Activated CD4-positive, alpha-beta T cell treated with anti-CD3 and anti-CD28 coated beads for 48 hours (primary cell): ENCODE results near the gene KRT10.

Experiments
- DNase-seq: peaks from one replicate; pipeline ENCODE4 v3.0.0-alpha.2; 2020

KRT10 gene

DNA sequence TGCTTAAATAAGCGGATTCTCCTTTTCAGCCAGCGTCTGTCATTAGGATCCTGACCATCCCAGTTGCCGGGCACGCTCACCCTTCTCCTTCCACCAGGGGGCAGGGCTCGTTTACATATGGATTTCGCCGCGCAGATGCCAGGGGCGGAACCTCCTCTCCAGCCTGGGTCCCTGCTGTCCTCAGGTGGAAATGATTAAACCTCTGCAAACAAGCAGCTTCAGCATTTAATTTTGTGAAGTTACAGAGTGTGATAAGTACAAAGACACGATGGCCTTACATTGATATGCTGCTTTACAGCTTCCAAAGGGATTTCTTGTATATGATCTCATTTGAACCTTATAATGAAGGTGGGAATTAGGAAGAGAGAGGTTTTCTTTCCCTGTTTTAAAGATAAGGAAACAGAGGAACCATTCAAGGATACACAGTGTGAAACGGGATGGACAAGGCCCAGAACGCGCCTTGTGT lies 18.8 kb downstream of the KRT10 start:
- DNase-seq, result peak; percentile 86

GRCh38 chr17:40801157-40801556 lies 21.3 kb downstream of the KRT10 start:
- DNase-seq, result no peak

- DNase-seq, result no peak
Measured at GRCh38 chr17:40800381-40800780, 22.0 kb downstream of the KRT10 start.

DNA sequence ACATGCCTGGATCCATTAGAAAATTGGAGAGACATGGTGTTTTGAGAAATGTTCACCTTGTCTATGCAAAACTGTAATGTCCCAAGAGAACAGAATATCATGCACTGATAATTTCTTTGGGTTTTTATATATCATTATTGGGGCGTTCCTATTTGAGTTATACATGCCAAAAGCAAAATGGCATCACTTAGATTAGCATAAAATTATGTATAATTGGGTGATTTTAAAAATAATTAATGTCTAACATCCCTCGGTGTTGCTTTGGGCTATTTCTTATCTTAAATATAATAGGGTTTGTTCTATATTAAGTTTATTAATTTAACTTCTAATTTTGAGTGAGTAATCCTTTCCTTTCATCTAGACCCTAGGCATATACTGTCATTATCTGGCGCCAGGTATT lies 22.6 kb downstream of the KRT10 start, which contains the start of gene KRT28:
Gene KRT28 (minus strand): TSS at position 101 of the 400 bp plus-strand sequence. CDS start 66 bp downstream, at position 35.
- no peak for DNase-seq

GRCh38 chr17:40796846-40797245 lies 25.6 kb downstream of the KRT10 start:
- no peak for DNase-seq

DNA sequence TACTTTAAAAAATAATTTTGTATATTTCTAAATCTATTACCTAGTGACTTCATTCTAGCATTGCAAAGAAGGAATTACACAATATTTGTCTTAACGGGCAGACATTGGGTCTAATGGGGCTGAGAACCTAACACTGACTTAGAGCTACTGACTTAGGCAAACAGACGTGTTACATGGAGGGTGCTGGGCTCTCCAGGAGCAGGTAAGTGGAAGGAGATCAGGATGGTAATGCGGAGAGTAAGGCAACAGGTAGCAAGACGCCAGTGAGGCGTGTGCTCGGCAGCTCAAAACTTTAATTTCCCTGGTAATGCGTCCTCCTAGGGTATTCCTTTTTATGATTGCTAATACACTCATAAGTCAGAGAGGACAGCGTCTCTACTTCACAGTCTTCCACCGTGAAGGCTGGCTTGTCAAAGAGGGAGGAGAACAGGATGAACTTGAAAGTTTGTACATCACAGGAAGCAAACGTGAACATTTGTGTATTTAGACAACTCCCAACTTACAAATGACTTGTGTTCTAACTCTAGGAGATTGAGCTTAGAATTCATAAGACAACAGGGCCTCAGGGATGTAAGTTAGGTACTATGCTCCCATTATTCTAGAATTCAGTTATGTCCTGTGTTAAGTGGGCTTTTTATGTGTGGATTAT lies 27.3 kb downstream of the KRT10 start:
- DNase-seq, result no peak

DNA sequence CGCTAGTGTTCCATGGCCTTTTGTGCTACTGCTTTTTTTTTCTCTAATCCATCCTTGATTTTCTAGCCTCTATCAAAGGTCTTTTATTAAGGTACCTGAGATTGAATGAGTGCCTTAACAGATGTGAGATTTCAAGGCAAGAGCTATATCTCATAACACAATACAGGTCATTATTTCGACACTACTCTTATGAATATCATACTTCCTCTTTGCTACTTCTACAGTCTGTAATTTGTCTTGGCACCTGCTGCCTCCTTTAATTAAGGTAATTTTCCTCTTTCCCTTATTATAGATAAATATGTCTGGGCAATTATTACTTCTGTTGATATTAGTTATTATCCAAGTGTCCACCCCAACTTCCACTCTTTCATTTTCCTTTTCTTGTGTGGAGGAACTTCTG lies 27.9 kb downstream of the KRT10 start:
- no peak for DNase-seq

- DNase-seq, result no peak
Measured at GRCh38 chr17:40793832-40794231, 28.6 kb downstream of the KRT10 start.

DNA sequence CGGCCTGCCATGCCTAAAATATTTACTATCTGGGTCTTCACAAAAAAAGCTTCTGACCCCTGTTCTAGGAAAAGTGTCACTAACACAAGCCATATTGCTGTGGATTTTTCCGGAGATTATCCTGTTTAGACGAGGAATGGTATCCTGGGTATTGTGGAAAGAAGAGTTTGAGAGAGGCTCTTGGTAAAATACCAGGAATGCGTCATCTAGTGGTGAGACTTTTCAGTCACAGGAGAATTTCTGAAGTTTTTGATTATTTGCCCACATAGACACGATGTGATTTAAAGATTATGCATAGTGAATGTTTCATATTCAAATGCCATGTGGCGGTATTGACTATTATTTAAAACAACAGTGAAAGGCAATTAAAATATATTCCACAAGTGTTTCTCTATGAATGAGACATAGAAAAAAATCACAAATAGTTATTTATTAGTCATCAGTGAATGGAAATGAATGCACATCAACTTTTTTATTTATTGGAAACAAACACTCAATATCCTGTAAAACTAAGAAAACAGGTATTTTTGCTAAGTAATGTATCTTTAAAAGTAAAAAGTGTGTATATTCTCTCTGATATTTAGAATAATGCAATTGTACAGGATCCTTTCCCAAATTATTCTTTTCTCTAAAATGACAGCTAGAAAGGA lies 30.5 kb downstream of the KRT10 start:
- DNase-seq, result no peak

GRCh38 chr17:40791111-40791510 lies 31.3 kb downstream of the KRT10 start:
- no peak for DNase-seq

DNA sequence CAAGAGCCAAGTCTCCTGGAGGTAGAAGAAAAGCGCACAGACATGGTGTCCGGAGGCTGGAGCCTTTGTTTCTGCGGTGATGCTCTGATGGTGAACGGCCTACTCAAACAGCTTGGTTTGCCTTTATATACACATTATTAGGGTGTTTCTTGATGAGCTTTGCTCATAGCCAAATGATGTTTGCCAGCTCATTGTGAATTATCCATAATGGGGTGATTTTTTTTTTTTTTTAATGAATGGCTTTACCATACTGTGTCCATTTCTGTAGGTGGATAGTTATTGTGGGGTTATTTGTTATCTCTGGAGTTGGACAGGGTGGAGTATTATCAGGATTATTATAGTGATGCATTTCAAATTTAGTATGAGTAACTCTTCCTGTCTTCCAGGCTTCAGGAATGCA lies 40.0 kb downstream of the KRT10 start, which contains the start of gene KRT27:
Gene KRT27 (minus strand): TSS at position 101 of the 400 bp plus-strand sequence. CDS start 57 bp downstream, at position 44.
- DNase-seq, result no peak

DNA sequence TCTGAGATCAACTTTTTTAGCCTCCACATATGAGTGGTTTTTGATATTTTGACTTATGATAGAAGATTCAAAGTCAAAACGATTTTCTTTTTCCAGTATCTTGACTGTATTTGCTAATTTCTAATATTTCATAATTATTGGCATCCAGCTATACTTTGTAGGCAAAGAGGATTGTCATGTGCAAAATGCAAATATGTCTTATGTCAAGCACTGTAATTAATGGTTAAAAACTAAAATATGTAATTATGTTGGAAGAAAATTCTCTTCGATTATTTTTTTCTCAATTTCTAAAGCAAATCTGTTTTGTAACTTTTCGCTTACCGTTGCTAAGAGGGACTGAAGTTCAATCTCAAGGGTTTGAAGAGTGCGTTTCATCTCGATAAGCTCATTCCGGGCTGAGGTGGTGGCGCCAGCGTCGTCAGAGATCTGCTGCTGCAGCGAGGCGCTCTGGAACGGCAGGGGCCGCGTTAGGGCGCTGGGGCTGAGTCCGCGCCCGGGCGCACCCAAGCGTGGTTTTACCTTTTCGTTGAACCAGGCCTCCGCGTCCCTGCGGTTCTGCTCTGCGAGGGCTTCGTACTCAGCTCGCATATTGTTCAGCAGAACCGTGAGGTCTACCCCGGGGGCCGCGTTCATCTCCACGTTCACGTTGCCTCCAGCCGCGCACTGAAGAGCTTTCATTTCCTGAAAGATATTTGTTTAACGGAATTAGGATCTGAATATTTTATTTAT lies 43.1 kb downstream of the KRT10 start:
- DNase-seq, result peak; percentile 39

- DNase-seq, result no peak
Measured at GRCh38 chr17:40778461-40778860, 44.0 kb downstream of the KRT10 start.

GRCh38 chr17:40777971-40778370 lies 44.4 kb downstream of the KRT10 start:
- no peak for DNase-seq

DNA sequence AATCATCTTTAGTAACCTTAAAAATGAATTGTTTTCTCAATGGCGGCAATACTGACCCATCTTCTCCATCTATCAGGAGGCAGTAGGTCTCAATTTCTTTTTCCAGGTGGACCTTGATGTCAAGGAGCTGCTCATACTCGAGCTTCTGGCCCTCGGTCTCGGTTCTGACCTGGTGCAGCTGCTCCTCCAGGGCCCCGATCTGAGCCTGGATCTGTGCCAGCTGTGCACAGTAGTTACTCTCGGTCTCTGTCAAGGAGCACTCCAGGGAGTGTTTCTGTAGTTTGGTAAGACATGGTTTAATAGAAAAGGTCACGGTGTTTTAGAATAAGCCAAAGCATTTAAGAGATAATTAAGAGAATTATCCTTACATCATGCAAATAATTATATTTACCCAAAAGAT lies 45.0 kb downstream of the KRT10 start:
- no peak for DNase-seq

DNA sequence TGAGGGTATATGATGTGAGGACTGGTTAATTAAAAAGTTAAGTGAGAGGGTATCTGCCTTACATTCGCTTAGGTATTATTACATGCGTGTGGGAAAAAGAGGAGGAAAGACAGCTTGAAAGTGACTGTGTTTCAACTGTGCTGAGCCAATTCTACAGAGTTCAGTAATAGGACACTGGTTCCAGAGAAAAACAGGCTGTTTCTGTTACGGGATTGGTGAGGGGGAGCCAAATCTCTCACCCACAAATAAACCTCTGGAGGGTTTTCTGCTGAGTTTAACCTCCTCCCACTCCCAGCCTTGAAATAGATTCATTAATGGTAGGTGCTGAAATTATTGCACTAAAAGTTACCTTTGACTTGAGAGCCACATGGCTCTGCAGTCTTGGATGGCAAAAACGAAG lies 46.5 kb downstream of the KRT10 start:
- DNase-seq, result no peak

DNA sequence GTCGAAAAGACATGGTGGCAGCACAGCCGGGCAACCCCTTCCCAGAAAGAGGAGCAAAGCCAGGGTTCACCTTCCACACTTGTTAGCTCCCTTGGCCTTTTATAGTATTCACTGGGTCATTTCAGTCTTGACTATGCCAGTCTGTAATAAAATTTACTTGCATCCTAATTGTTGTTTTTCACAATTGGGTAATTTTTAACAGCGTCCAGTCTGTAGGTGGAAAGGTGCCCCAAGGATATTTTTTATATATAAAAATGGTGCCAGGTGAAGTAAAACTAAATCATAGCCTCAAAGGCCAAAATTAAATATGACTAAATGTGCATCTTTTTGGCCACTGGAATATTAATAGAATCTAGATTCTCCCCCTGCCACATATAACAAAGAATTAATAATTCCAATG lies 50.3 kb downstream of the KRT10 start, which contains the start of gene KRT26:
Gene KRT26 (minus strand): TSS at position 101 of the 400 bp plus-strand sequence. CDS start 88 bp downstream, at position 13.
- no peak for DNase-seq
